Measurements from ENCODE around the gene CEBPZ.
"Not testable (repeated sequence)": the region's sequence is repeated elsewhere in the genome, so short reads cannot be mapped to it uniquely, and the experiment has no call there.

- not testable (repeated sequence) for TF ChIP-seq EP300 (IDR thresholded peaks at IDR 0.05; ENCODE audit: borderline replicate concordance in 1 of 2, control insufficient read depth in 1 of 2, low read depth in 2 of 2, low read length in 2 of 2)
- TF ChIP-seq, protein P1, sequence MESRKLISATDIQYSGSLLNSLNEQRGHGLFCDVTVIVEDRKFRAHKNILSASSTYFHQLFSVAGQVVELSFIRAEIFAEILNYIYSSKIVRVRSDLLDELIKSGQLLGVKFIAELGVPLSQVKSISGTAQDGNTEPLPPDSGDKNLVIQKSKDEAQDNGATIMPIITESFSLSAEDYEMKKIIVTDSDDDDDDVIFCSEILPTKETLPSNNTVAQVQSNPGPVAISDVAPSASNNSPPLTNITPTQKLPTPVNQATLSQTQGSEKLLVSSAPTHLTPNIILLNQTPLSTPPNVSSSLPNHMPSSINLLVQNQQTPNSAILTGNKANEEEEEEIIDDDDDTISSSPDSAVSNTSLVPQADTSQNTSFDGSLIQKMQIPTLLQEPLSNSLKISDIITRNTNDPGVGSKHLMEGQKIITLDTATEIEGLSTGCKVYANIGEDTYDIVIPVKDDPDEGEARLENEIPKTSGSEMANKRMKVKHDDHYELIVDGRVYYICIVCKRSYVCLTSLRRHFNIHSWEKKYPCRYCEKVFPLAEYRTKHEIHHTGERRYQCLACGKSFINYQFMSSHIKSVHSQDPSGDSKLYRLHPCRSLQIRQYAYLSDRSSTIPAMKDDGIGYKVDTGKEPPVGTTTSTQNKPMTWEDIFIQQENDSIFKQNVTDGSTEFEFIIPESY (IDR thresholded peaks at IDR 0.05): not testable (repeated sequence)
Measured at GRCh38 chr2:37206760-37207159, 24.6 kb downstream of the CEBPZ start.
